Stimulated activated CD8-positive, alpha-beta memory T cell treated with anti-CD3 and anti-CD28 coated beads, Interleukin-12 subunit alpha, Interleukin-12 subunit beta, amount 100 ng/mL, for 24 hours (primary cell): Measurements from ENCODE around the gene DLG2.
"Not testable (repeated sequence)": the region's sequence is repeated elsewhere in the genome, so short reads cannot be mapped to it uniquely, and the experiment has no call there.

ENCODE experiments used
- DNase-seq: peaks from one replicate; pipeline ENCODE4 v3.0.0-alpha.2; 2020; ENCODE audit errors: extremely low read depth

Gene DLG2

GRCh38 chr11:84902445-84902844 lies 724.7 kb downstream of the DLG2 start:
- DNase-seq: no peak

DNA sequence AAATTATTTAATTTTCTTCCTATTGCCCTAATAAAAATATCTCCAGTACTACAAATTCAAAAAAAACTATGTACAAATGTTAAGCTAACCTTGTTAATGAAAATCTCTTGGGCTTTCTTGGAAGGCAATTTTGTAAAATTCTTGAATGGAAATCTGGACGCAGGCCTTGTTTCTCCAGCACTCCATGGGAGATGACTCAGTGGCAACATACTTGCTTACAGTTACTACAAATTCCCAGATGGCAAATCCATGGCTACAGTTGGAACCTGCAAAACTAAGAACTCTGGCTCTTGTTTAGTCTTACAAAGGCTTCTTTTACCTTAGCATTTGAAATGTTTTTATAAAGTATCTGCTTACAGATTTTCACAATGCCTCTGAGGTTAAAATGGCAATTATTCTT lies 725.2 kb downstream of the DLG2 start:
- no peak for DNase-seq

GRCh38 chr11:84899740-84900139 lies 727.4 kb downstream of the DLG2 start:
- DNase-seq: no peak

DNA sequence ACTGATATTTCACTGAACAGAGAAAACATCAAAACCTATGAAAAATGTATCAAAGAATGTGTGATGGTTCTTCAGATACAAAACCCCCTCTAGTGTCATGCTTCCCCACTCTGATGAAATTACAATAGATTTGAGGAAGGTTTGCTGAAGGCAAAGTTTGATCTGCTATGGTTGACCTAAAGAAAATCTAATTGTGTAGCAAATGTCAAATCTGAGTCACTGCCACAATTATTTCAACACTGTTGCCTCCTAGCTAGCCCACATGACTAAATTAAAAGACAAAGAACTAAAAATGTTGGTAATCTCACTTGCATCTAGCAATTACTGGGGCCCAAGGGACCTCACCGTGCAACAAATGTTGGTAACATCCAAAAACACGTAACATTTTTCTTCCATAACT lies 728.0 kb downstream of the DLG2 start:
- DNase-seq: no peak

DNA sequence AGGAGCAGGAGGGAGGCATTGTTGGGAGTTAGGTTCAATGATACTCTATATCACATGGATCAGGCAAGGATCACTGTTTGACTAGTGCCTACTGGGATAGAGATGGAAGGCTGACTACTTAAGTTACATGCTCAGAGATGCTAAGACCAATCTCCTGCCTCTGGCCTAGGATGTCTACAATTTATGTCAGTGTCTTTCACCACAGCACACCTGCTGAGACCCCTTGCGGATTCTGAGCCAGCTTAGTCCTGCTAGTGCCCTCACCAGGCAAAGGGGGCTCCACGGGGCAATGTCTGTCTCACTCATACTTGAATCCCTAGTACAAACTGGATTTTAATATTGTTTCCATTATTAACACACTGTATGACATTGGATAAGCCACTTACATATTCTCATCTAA lies 732.5 kb downstream of the DLG2 start:
- DNase-seq: no peak

DNA sequence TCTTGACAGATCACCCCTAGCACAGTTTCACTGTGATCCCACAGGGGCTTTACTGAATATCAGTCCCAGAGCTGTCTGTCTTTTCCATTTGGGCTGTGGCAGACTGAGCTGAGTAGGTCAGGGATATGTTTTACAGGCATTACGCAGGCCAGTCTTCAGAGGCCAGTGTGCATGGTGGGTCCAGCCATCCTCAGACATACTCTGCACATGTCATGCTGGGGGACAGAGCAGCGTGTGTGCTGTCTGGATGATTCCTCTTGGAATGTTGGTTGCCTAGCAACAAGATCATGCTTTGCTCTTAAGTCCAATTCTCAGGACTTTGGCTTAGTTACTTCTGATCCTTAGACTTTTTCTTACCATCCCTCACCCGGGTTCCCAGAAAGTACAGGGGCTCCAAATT lies 736.5 kb downstream of the DLG2 start:
- DNase-seq: no peak

DNA sequence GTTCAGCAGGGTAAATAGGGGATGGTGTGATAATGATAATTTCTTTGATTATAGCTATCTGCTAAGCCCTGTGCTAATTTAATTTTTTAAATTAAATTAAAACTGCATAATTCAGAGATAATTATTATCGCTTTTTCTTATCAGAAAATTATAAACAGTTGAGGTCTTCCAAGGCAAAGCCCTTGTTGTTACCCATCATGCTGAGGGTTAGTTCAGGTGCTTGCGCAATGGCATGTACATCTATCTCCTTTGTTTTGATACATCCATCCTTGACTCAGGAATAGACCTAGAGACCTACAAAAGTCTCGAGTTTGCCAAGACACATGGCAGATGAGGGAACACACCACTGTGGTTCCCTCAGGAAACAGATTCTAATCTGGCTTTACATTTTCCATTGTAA lies 737.6 kb downstream of the DLG2 start:
- no peak for DNase-seq

DNA sequence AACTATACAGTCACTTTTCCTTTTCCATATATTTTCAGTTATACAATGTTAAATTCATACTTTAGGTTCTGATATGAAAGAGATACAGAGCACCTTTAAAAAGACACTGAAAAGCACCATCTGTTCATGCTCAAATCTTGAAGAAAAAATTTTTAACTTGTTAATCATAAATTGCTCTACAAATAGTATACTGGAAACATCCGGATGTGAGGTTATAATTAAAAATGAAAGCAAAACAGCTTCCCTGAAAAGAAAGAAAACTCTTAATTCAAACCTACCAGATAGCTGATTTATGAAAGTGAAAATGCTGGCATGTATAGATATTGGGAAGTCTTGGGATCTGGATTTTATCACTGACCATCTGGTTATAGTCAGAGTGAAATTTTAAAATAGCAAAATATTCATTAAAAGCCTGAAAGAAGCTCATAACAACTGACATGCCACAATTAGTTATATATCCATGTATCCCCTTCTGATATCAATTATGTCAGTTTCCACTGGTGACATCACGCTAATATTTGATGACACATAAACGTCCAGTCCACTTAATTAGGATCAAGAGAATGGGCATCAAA lies 740.0 kb downstream of the DLG2 start:
- no peak for DNase-seq

DNA sequence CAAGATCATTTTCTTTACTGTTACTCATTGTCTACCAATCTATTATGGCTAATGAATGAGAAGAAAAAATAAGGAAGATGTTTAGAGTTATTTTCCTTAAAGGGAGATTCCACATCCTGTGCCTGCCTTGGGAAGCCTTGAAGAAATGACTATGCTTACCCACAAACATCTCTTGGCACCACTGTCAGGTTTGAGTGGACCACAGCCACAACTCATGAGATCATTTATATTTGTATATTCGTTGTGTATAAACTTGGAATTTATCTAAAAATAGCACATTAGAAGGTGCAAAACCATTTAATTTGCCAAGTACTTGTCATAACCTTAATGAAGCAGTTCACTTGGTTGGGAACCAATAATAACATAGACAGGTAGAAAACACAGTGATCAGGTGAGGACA lies 740.8 kb downstream of the DLG2 start:
- DNase-seq: no peak

DNA sequence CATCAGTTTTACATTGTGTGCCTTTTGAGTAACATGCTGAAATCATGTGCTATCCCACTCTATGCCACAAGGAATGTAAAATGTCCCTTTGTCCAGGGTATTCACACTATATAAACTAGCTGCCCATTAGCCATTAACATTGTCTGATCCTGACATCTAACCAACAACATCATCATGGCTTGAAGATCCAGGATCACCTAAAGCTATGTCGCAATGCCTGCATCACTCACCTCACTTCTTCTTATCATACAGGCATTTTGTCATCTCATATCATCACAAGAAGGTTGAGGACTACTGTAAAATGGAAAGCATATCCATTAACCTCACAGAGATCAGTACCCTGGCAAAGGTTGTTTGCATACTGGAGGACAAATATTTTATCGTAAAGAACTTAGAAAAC lies 742.3 kb downstream of the DLG2 start:
- no peak for DNase-seq

GRCh38 chr11:84882056-84882455 lies 745.1 kb downstream of the DLG2 start:
- no peak for DNase-seq

DNA sequence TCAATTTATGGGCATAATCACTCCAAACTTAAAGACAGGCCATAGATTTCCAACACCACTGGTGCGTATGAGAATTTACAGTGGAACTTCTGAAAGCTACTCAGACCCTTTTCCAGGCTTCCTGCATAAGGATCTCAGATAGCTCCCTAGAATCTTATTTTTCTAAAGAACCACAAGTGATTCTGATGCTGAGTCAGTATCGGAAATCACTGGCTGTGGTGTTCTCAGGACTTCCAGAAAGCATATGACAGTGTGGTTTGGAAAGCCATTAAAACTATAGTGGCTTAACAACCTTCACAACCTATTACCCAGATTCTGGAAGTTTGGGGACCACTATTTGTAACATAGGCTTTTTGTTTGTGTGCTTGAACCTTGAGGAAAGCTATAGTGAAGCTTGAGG lies 756.0 kb downstream of the DLG2 start:
- DNase-seq: no peak

DNA sequence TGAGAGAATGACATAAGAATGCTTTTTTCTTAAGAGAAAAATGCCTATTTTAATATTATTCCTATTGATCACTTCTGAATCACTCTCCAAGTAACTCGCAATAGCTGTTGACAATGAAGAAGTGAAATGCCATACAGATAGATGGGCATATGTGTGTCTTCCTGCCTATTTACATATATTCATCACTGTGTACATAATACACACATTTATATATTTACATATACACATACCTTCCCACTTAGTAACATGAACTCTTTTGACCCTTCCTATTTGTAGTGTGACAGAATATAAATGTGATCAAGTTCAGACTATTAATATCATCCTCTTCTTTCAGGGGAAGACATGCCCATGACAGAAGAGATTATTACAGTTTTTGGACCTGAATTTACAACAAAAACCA lies 756.7 kb downstream of the DLG2 start:
- no peak for DNase-seq

DNA sequence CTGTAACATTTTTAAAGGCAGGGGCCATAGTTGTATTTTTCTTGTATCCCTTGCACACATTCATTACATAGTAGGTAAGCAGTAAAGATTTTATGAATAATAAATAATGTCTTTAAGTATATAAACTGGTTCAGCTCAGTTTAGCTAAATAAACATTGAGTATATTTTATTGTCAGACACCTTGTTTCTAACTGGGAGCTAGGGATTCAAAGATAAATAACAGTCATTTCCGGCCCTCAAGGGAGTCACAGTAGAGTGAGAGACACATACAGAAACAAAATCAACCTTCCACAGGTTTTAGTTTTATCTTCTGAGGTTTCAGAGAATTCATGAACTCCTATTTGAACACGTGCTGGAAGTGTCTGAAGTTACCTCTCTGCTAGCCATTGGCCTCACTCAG lies 760.2 kb downstream of the DLG2 start:
- no peak for DNase-seq

DNA sequence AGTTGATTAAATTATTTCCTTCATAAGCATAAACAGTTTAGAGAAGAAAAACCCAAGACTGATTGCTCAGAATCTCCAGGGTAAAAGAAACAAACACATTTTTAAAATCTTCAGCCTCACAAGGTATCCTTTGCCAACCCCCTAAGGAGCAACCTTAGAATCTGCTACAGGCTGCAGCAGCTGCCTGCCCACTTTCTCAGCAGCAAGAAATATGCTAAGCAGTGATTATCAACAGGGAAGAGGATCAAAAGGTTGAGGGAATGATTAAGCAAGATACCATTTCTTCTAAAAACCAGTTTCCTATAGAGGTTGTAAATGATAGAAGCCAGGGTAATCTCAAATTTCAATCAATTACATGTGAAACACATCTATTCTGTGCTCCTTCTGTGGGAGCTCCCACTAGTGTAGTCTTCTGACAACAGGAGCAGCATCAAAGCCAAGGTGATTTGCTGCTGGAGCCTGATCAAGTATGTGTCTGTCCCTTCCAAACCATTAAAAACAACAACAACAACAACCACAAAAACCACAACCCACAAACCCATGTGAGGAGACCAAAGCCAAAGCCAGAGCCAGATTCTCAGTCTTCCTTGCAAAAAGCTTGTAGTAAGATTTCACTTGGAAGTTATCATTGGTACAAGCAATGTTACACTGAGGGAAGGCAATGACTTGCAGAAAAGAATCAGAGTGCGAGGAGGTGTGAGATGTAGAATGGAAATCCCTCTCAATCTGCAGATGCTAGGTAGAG lies 761.2 kb downstream of the DLG2 start:
- DNase-seq: no peak

DNA sequence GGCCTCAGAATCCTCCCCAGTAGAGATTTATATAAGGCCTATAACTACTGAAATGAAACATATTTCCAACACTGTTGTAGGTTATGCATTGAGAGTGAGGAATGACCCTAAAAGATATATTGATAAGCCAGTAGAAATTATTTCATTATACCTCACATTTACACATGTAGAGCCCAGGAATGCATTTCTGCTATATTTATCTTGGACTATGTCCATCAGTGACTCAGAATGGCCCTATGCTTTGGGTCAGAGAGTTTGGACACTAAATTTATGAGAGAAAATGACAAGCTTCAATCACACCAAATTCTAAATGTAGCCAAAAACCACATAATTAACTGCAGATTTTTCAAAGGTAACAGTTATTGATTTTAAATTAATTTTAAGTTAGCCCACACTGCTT lies 761.9 kb downstream of the DLG2 start:
- no peak for DNase-seq

- no peak for DNase-seq
Measured at GRCh38 chr11:84857746-84858145, 769.4 kb downstream of the DLG2 start.

DNA sequence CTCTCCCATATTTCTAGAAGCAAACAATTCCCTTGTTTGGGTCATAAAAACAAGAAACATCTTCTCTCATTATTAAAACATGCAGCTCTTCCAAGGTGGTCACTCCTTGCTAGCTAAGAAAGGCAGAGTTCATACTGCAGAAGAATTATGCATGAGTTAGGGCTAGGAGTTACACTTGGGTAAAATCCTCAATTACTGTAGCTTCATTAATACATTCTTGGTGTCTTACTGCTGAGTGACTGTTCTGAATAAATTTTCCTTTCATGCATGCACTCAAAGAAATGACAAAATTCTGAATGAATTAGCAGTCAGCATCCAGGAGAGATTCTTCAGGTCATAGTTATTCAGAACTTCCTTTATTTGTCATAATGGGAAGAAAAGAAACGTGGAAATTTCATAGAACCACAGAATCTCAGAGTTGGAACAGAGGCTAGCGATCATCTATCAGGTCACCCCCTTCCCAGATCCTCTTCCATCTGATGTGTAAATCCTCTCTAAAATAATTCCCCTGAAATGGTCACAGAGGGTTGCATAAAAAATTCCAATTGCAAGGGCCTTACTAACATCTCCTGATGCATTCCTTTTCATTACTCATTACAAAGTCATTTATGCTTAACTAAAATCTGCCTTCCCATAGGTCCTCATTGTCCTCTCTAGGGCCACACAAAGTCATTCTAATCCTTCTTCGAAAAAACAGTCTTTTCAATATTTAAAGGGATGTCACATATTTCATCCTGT lies 771.5 kb downstream of the DLG2 start:
- DNase-seq: no peak

DNA sequence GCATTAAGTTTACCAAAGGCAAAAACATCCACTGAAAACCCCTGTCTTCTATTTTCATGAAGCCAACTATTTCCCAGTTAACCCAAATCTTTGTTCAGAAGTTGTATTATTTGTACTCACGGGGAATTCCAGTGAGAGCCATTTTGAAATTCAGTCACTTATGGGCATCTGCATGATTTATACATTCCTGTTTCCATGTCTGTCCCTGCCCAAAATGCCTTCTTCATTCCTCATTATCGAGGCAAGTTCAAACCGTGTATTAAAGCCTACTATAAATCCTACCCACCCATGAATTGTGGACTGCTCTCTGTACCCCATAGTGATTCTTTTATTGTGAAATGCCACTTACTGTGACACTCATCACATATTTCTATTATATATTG lies 772.7 kb downstream of the DLG2 start:
- no peak for DNase-seq

DNA sequence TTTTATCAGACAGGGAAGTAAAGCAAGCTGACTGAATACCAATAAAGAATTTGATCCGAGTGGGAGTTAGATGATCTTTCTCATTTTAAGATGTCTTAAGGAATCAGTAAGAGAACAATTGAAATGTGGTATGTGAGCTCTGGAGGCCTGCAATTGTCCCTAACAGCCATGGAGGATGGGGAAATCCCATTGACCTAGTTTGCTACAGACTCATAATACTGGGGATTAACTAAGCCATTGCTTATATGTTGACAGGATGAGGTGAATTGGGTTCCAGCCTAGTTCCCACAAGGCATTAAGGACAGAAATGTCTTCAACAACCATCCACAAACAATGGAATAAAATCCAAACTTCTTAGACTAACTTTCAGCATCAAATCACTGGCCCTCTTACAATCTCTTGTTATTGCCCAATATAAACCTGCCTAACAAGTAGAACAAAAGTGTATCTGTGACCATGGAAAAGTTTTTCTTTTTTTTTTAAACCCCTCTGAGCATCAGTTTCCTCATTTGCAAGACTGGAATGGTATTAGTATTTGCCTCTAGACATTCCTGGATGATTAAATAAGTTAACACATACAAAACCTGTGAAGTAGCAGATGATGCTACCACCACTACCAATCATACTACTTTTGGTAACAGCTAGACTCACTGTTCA lies 773.2 kb downstream of the DLG2 start:
- no peak for DNase-seq

DNA sequence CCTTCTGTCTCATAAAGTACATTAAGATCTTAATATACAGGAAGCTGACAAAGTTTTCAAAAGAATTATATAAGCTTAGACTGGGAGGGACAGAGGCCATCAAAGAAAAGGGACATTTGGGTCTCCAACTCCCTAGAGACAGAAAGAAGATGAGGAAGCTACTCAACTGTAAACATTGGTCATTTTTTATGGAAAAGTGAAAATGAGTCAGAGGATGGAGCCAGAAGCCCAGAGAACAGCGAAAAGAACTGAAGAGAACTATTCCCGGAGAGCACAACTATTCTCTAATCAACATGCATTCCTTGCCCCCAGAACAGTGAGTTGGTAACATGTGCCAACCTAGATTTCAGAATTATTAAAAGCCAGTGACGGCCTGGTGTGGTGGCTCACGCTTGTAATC lies 779.3 kb downstream of the DLG2 start:
- DNase-seq: no peak

DNA sequence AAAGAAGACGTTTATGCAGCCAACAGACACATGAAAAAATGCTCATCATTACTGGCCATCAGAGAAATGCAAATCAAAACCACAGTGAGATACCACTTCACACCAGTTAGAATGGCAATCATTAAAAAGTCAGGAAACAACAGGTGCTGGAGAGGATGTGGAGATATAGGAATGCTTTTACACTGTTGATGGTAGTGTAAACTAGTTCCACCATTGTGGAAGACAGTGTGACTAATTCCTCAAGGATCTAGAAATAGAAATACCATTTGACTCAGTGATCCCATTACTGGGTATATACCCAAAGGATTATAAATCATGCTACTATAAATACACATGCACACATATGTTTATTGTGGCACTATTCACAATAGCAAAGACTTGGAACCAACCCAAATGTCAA lies 786.9 kb downstream of the DLG2 start:
- not testable (repeated sequence) for DNase-seq
